Hypothalamus (tissue), 51 donors: ENCODE data around the gene TRIM39.
"Not testable (repeated sequence)": the region's sequence is repeated elsewhere in the genome, so short reads cannot be mapped to it uniquely, and the experiment has no call there.

Experiments
- DNase-seq, 51 donors: peaks; one replicate each; lab custom pipeline; 2025; lab: John Stamatoyannopoulos, UW

Gene TRIM39

GRCh38 chr6:30326526-30327231 is at the start of gene TRIM39:
Gene TRIM39, plus strand, starts transcription at chr6:30326927. Its CDS starts 2,391 bp downstream, at chr6:30329318.
- DNase-seq = peak; percentile 66 to 99 (median 89)

GRCh38 chr6:30280988-30281387 is 45.7 kb upstream of the TRIM39 start:
- not testable (repeated sequence) for DNase-seq

GRCh38 chr6:30282522-30282921 is 44.2 kb upstream of the TRIM39 start:
- DNase-seq = no peak

- no peak for DNase-seq
Observed at GRCh38 chr6:30283761-30284160, 43.0 kb upstream of the TRIM39 start.

GRCh38 chr6:30287139-30287538 is 39.6 kb upstream of the TRIM39 start:
- DNase-seq = no peak

- no peak for DNase-seq
Observed at GRCh38 chr6:30295837-30296236, 30.9 kb upstream of the TRIM39 start.

GRCh38 chr6:30304002-30304401 is 22.7 kb upstream of the TRIM39 start:
- no peak for DNase-seq

GRCh38 chr6:30311101-30311500 is 15.6 kb upstream of the TRIM39 start:
- DNase-seq = no peak

GRCh38 chr6:30311671-30312070 is 15.1 kb upstream of the TRIM39 start:
- DNase-seq = no peak

- no peak for DNase-seq
Observed at GRCh38 chr6:30312266-30312665, 14.5 kb upstream of the TRIM39 start.

GRCh38 chr6:30312676-30313321 is 13.9 kb upstream of the TRIM39 start:
- DNase-seq = no peak

- no peak for DNase-seq
Observed at GRCh38 chr6:30315156-30315555, 11.6 kb upstream of the TRIM39 start.

- DNase-seq = no peak
Observed at GRCh38 chr6:30317913-30318589, 8.7 kb upstream of the TRIM39 start.

GRCh38 chr6:30319146-30319835 is 7.4 kb upstream of the TRIM39 start:
- DNase-seq = no peak

GRCh38 chr6:30321692-30322388 is 4.9 kb upstream of the TRIM39 start:
- no peak for DNase-seq

GRCh38 chr6:30322527-30323501 is 3.9 kb upstream of the TRIM39 start:
- DNase-seq = no peak

- DNase-seq = no peak
Observed at GRCh38 chr6:30323806-30324205, 2.9 kb upstream of the TRIM39 start.

GRCh38 chr6:30325150-30325872 is 1.4 kb upstream of the TRIM39 start:
- DNase-seq = peak in 5 of 51 donors; percentile 11 to 79 (median 23)
